ENCODE data around the gene OPHN1. TPM values are rescaled to one million over a fixed set of nuclear protein-coding genes. Genes with fewer than 3 reads are reported as not detected.

The OPHN1 gene
- total RNA-seq: 22.6 TPM

GRCh38 chrX:68433155-68433980 lies at the start of gene OPHN1:
OPHN1 (minus strand) TSS chrX:68433495; CDS start chrX:68433020, 475 bp downstream.
- peak; percentile 84 for DNase-seq

GRCh38 chrX:68480969-68481368 lies 47.7 kb upstream of the OPHN1 start:
- no peak for DNase-seq

GRCh38 chrX:68464796-68465195 lies 31.5 kb upstream of the OPHN1 start:
- DNase-seq: no peak

- no peak for DNase-seq
These were observed 30.6 kb upstream of the OPHN1 start for GRCh38 chrX:68463880-68464279.

- peak; percentile 68 for DNase-seq
These were observed 29.4 kb upstream of the OPHN1 start for GRCh38 chrX:68462653-68463052.

- DNase-seq: no peak
These were observed 28.9 kb upstream of the OPHN1 start for GRCh38 chrX:68462197-68462596.

- no peak for DNase-seq
These were observed 28.3 kb upstream of the OPHN1 start for GRCh38 chrX:68461576-68461975.

- DNase-seq: no peak
These were observed 27.8 kb upstream of the OPHN1 start for GRCh38 chrX:68461093-68461492.

GRCh38 chrX:68455151-68455510 lies 21.8 kb upstream of the OPHN1 start:
- DNase-seq: no peak

GRCh38 chrX:68454476-68455150 lies 21.3 kb upstream of the OPHN1 start:
- no peak for DNase-seq

GRCh38 chrX:68451720-68452119 lies 18.4 kb upstream of the OPHN1 start:
- DNase-seq: no peak

GRCh38 chrX:68443155-68443868 lies 10.0 kb upstream of the OPHN1 start:
- DNase-seq: no peak

- peak; percentile 93 for DNase-seq
These were observed 7.6 kb upstream of the OPHN1 start for GRCh38 chrX:68440940-68441339.

- no peak for DNase-seq
These were observed 7.1 kb upstream of the OPHN1 start for GRCh38 chrX:68440442-68440841.

GRCh38 chrX:68439341-68439740 lies 6.0 kb upstream of the OPHN1 start:
- DNase-seq: no peak

GRCh38 chrX:68438575-68438974 lies 5.3 kb upstream of the OPHN1 start:
- no peak for DNase-seq

GRCh38 chrX:68433981-68434299 lies 645 bp upstream of the OPHN1 start:
- no peak for DNase-seq

GRCh38 chrX:68432648-68433047 lies 647 bp downstream of the OPHN1 start:
- peak; percentile 13 for DNase-seq

- DNase-seq: no peak
These were observed 1.5 kb downstream of the OPHN1 start for GRCh38 chrX:68431836-68432235.

- no peak for DNase-seq
These were observed 4.1 kb downstream of the OPHN1 start for GRCh38 chrX:68429216-68429615.

GRCh38 chrX:68428431-68428830 lies 4.9 kb downstream of the OPHN1 start:
- no peak for DNase-seq

GRCh38 chrX:68424719-68425118 lies 8.6 kb downstream of the OPHN1 start:
- DNase-seq: no peak

GRCh38 chrX:68422478-68422877 lies 10.8 kb downstream of the OPHN1 start:
- no peak for DNase-seq

Measured in tongue (tissue), 2 donors.